HT1080 (cell line): ENCODE results near the gene CTSE. TPM values are rescaled to one million over a fixed set of nuclear protein-coding genes. Genes with fewer than 3 reads are reported as not detected.
"Not testable (repeated sequence)": the region's sequence is repeated elsewhere in the genome, so short reads cannot be mapped to it uniquely, and the experiment has no call there.

Source experiments
- DNase-seq: peaks from one replicate; pipeline ENCODE4 v3.0.0-alpha.2; 2015; ENCODE audit warnings: low read depth
- polyA plus RNA-seq, 2 experiments: library from polyadenylated mRNA; depleted of rRNA; stranded (reverse); fragments of >200 nt; gene quantifications; 2 replicates each; pipeline ENCODE4 v1.2.3, GENCODE V29; 2015
- total RNA-seq: library from RNA; depleted of rRNA; stranded (reverse); fragments of >200 nt; shearing (Covaris generic); gene quantifications from 2 replicates; pipeline ENCODE4 v1.2.3, GENCODE V29; 2014; rRNA removed

Gene CTSE
- 0.17 and 0.34 TPM in 2 replicates for total RNA-seq
- polyA plus RNA-seq (2015; cell fraction: cytosol; rRNA removed), result 0.05 TPM in 1 of 2 replicates, not detected in the other
- polyA plus RNA-seq (2015; cell fraction: nucleus; rRNA removed), result 0.61 TPM in 1 of 2 replicates, not detected in the other

GRCh38 chr1:206023695-206024094 is at the start of gene CTSE:
Gene CTSE (minus strand): TSS chr1:206023895. CDS start chr1:206023791, 104 bp downstream.
- no peak for DNase-seq

- DNase-seq, result no peak
Measured at GRCh38 chr1:206070627-206071304, 47.1 kb upstream of the CTSE start.

- DNase-seq, result no peak
Measured at GRCh38 chr1:206068314-206068713, 44.6 kb upstream of the CTSE start.

GRCh38 chr1:206067486-206068227 is 44.0 kb upstream of the CTSE start:
- no peak for DNase-seq

GRCh38 chr1:206066479-206067171 is 42.9 kb upstream of the CTSE start:
- no peak for DNase-seq

- no peak for DNase-seq
Measured at GRCh38 chr1:206065547-206066145, 42.0 kb upstream of the CTSE start.

GRCh38 chr1:206064501-206064900 is 40.8 kb upstream of the CTSE start:
- DNase-seq, result not testable (repeated sequence)

GRCh38 chr1:206064001-206064400 is 40.3 kb upstream of the CTSE start:
- DNase-seq, result not testable (repeated sequence)

GRCh38 chr1:206062464-206062863 is 38.8 kb upstream of the CTSE start:
- peak; percentile 54 for DNase-seq

- no peak for DNase-seq
Measured at GRCh38 chr1:206060844-206061243, 37.1 kb upstream of the CTSE start.

GRCh38 chr1:206059355-206059915 is 35.7 kb upstream of the CTSE start:
- no peak for DNase-seq

- no peak for DNase-seq
Measured at GRCh38 chr1:206058927-206059292, 35.2 kb upstream of the CTSE start.

GRCh38 chr1:206058289-206058926 is 34.7 kb upstream of the CTSE start:
- DNase-seq, result not testable (repeated sequence)

GRCh38 chr1:206055639-206056323 is 32.1 kb upstream of the CTSE start:
- not testable (repeated sequence) for DNase-seq

- not testable (repeated sequence) for DNase-seq
Measured at GRCh38 chr1:206055069-206055625, 31.5 kb upstream of the CTSE start.

GRCh38 chr1:206053616-206054015 is 29.9 kb upstream of the CTSE start:
- not testable (repeated sequence) for DNase-seq

GRCh38 chr1:206052919-206053610 is 29.4 kb upstream of the CTSE start, which contains the start of gene RHEX:
Gene RHEX (plus strand): TSS chr1:206053173. CDS start chr1:206097829, 44,656 bp downstream.
- DNase-seq, result not testable (repeated sequence)

- DNase-seq, result not testable (repeated sequence)
Measured at GRCh38 chr1:206052231-206052865, 28.7 kb upstream of the CTSE start.
